Left lobe of liver (tissue), 2 donors: ENCODE data around the gene PDPN. TPM values are rescaled to one million over a fixed set of nuclear protein-coding genes. Genes with fewer than 3 reads are reported as not detected.

Source experiments
- ATAC-seq: fragments of 200-7000 bp; cut with Tn5 transposase; one replicate; pipeline ENCODE4 v1.9.1; 2020; ENCODE audit warnings: mild to moderate bottlenecking, moderate library complexity
- DNase-seq: peaks from one replicate; pipeline ENCODE4 v3.0.0-alpha.2; 2020; ENCODE audit warnings: low spot score
- total RNA-seq: library from RNA; stranded (reverse); gene quantifications from one replicate; pipeline ENCODE4 v1.2.1, GENCODE V29; 2021
- donor health status: DM: no; HTN: no; CAD: no; lungs with moderate emphysema.
- donor health status: DM: no; HTN: yes; CAD: no.

The PDPN gene
- total RNA-seq, 1 donor from 2014 or later, result 0.33 TPM

DNA sequence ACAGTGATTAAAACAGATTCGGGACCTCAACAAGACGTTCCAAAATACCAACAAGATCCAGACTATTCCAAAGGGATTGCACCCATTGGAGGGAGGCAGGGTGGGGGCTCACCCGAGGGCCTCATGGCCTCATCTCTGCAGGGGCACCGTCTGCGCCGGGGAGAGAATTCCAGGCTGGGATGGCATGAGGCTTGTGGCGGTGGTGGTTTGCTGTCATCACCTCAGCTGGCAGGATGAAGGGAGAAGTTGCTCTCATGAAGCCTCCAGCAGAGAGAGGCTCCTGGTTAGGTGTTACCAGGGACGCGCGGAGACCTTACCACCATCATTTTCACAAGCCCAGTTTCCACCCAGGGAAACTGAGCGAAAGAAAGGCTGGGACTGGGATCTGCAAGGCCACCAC is 6.7 kb upstream of the PDPN start:
- ATAC-seq (no peak), DNase-seq (no peak)

DNA sequence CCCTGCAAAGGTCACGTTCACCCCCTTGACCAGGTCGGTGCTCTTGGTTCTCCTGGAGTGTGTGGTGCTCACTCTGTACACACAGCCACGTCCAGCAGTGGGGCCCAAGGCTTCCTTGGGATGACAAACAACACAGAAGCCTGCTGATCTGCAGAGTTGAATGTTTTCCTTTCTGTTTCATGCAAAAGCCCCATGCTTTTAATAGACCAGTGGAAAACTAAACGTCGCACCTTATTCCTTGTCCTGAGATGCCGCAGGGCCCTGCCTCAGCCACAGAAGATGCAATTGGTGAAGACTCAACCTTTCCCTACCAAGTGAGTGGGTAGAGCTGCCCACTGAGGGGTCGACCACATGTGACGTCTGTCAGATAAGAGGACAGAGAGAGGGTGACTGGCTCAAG is 5.8 kb upstream of the PDPN start:
- ATAC-seq, result no peak
- no peak for DNase-seq

DNA sequence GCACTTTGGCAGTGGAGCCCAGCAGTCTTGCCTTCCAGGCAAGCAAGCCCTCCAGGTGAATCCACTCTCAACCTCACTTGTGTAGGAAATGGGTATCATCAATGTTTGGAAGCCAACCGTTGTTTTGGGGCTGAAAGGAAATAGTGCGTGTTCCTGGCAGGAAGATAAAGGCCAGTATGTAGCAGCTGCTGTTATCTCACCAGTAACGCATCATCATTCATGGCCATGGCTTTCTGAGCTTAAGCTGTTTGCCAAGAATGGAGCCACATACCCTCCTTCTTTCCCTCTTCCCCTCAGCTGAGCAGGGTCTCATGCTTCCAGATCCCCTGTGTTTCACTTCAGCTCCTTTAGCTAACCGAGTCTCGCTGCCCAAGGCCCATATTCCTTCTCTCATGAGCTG is 2.2 kb upstream of the PDPN start:
- DNase-seq, result no peak
- no peak for ATAC-seq

GRCh38 chr1:13582713-13583443 is 754 bp upstream of the PDPN start:
- DNase-seq (no peak), ATAC-seq (no peak)

GRCh38 chr1:13583966-13584791 is 547 bp downstream of the PDPN start:
- ATAC-seq, result no peak
- no peak for DNase-seq

GRCh38 chr1:13584876-13585611 is 1.4 kb downstream of the PDPN start:
- DNase-seq (no peak), ATAC-seq (no peak)

DNA sequence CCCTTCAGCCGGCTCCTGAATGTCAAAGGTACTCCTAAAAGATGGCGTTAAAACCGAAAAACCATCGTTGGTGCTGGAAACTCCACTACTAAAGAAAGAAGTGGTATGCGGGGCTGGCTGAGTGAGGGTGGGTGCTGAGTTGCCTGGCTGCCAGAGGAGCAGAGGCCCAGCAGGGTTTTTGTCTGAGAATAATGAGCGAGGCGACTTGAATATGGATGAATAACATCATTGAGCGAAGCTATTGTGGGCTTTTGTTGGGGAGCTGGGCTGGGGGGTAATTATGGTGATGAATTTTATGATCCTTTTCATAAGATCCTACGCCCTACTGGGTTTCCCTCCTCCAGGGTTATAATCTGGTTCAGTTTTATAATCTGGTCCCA is 2.0 kb downstream of the PDPN start:
- DNase-seq (no peak), ATAC-seq (no peak)

GRCh38 chr1:13586001-13586400 is 2.4 kb downstream of the PDPN start:
- ATAC-seq, result no peak
- no peak for DNase-seq

GRCh38 chr1:13587256-13588030 is 3.8 kb downstream of the PDPN start:
- DNase-seq, result no peak
- no peak for ATAC-seq

GRCh38 chr1:13588946-13589796 is 5.5 kb downstream of the PDPN start:
- ATAC-seq (no peak), DNase-seq (no peak)

DNA sequence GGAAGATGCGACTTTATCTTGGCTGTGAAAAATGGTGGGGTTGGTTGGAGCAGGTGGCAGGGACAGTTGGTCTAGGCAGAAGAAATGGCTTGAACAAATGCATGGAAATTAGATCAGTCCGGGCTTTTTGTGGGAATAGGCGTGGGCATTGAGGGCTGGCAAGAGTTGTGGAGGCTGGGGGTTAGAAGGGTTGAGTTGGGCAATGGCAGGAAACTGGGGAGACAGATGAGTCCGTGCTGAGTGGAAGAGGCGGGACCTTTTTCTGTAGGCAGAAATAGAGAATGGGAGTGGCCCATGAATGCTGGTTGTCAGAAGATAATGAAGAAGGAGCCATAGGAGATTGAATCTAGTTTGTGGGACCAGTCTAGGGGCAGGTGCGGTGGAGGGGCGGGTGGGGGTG is 6.9 kb downstream of the PDPN start:
- no peak for ATAC-seq

DNA sequence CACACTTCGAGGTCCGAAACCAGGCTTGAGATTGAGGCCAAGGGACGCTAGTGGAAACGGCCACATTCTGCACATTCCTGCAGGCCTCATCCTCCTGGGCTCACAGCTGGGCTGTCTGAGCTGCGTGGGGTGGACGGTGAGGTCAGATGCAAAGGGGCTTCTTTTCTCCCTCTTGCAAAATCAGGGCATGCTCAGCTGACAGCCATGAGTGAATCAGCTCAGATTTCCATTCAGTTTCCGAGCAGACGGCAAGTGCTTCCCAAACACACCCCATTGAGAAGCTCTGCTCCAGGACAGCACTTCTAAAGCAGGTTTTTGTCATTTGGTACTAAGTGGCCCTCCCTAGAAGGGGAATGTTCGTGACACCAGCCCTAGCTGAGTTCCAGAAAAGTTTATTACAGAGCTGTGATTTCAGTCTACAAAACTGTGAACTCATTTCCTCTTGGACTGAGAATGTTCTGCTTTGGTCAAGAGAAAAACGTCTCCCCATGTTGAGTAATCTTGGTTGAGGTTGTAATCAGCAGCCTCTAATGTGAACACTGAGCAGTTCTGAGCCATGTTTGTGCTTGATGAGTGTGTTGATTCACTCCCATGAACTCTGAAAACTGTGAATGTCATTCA is 10.0 kb downstream of the PDPN start:
- no peak for ATAC-seq
- DNase-seq, result no peak

More for the DNA sequence above, 6.9 kb downstream of the PDPN start:
- no peak for DNase-seq

DNA sequence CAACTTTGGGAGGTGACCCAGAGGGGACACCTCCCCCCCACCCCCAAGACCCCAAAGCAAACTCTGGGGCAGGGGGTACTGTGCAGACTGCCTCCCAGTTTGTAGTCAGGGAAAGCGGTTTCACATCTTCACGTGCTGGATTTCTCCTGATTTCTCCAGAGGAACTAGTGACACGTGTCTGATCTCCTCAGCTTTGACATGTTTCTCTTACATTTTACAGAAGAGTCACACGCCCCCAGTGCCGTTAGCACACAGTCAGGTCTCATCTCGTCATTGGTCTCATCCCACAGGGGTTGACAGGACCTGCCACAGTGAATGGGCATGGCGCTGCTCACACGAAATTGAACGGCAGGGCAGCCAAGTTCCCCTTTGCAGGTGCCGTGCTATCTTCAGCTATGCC is 11.8 kb downstream of the PDPN start:
- DNase-seq (no peak), ATAC-seq (no peak)

- DNase-seq, result no peak
- no peak for ATAC-seq
Observed at GRCh38 chr1:13597166-13597565, 13.5 kb downstream of the PDPN start.

- ATAC-seq, result no peak
- no peak for DNase-seq
Observed at GRCh38 chr1:13600762-13601453, 17.3 kb downstream of the PDPN start.

- DNase-seq (no peak), ATAC-seq (no peak)
Observed at GRCh38 chr1:13604176-13604575, 20.5 kb downstream of the PDPN start.

DNA sequence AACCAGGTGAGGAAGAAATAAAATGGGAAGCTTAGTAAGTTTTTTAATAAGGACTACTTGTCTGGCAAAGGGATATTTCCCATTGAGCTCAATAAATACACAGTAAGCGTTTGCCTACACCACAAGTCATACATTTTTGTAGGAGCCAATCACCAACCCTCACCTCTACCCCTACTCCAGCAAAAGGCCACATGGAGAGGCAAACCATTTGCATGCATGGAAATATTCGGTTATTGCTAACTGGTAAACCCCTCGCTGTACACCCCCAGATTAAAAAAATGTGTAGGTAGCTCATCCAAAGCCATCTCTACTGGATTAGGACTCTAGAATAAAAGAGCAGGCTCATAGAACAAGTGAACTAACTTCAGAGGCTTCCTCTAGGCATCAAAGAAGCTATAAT is 21.1 kb downstream of the PDPN start:
- ATAC-seq (no peak), DNase-seq (no peak)

- ATAC-seq (no peak), DNase-seq (no peak)
Observed at GRCh38 chr1:13605159-13605558, 21.5 kb downstream of the PDPN start.

DNA sequence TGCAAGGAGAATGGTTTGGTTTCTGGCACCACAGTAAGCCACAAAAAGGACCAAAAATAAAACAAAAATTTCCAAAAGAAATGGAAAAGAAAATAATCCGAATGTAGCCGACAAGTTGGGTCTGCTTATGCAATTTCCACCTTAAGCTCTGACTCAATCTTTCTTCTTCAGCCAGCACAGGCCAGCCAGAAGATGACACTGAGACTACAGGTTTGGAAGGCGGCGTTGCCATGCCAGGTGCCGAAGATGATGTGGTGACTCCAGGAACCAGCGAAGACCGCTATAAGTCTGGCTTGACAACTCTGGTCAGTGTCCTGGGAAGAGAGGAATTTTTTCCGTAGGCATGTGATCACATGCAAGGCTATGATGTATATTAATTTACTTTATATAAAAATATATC is 23.4 kb downstream of the PDPN start:
- DNase-seq, result no peak
- no peak for ATAC-seq
